OCI-LY3 (cell line): ENCODE measurements around the gene MAP3K10.
"Not testable (repeated sequence)": the region's sequence is repeated elsewhere in the genome, so short reads cannot be mapped to it uniquely, and the experiment has no call there.

Source experiments
- H2AFZ ChIP-seq: fragments of 200-600, 300-600 bp; shearing (Covaris generic); 2 replicates; pipeline ENCODE4 v1.6.0; 2014; ENCODE audit warnings: antibody characterized with exemption, low read depth, low read length
- H3K27ac ChIP-seq: fragments of 200-600, 300-600 bp; sonication (generic); 2 replicates; pipeline ENCODE4 v1.5.1; 2014; ENCODE audit warnings: mild to moderate bottlenecking, low read length, moderate library complexity, mixed read lengths
- H3K27me3 ChIP-seq: fragments of 200-600, 300-600 bp; sonication (generic); 2 replicates; pipeline ENCODE4 v1.6.1; 2014; ENCODE audit warnings: low read depth, low read length, mixed read lengths
- H3K36me3 ChIP-seq: fragments of 200-600, 300-600 bp; sonication (generic); replicated peaks from 2 replicates; pipeline ENCODE3; 2014; ENCODE audit warnings: low read depth, low read length, mixed read lengths
- H3K4me1 ChIP-seq: fragments of 300-600, 200-600 bp; sonication (generic); 2 replicates; pipeline ENCODE4 v1.6.1; 2014; ENCODE audit warnings: low read length, mixed read lengths
- H3K4me2 ChIP-seq: fragments of 200-600, 300-600 bp; sonication (generic); 2 replicates; pipeline ENCODE4 v1.6.1; 2014; ENCODE audit warnings: low read length, mixed read lengths
- H3K4me3 ChIP-seq: fragments of 300-600, 200-600 bp; sonication (generic); 2 replicates; pipeline ENCODE4 v1.5.1; 2014; ENCODE audit warnings: antibody characterized with exemption, mild to moderate bottlenecking, low read length, moderate library complexity
- H3K79me2 ChIP-seq: fragments of 300-600, 200-600 bp; shearing (Covaris generic); 2 replicates; pipeline ENCODE4 v1.6.1; 2014; ENCODE audit warnings: mild to moderate bottlenecking, low read length, mixed read lengths
- H3K9ac ChIP-seq: fragments of 300-600, 200-600 bp; shearing (Covaris generic); 2 replicates; pipeline ENCODE4 v1.6.0; 2014; ENCODE audit warnings: mild to moderate bottlenecking, low read length, moderate library complexity
- H3K9me3 ChIP-seq: fragments of 200-600, 300-600 bp; shearing (Covaris generic); 2 replicates; pipeline ENCODE4 v1.6.1; 2014; ENCODE audit warnings: low read length, mixed read lengths; ENCODE audit not compliant: insufficient read depth
- H4K20me1 ChIP-seq: fragments of 200-600, 300-600 bp; sonication (generic); 2 replicates; pipeline ENCODE4 v1.6.1; 2016; ENCODE audit warnings: low read length, mixed read lengths; ENCODE audit not compliant: insufficient read depth
- EZH2phosphoT487 ChIP-seq: fragments of 200-600 bp; shearing (Covaris generic); IDR thresholded peaks from 2 replicates; pipeline ENCODE4 v1.6.1; 2018; ENCODE audit warnings: antibody characterized with exemption, mixed run types, low read depth
- TF ChIP-seq, protein P1 (sequence below): fragments of 200-600, 300-600 bp; sonication (generic); IDR thresholded peaks from 2 replicates; pipeline ENCODE4 v1.5.1; 2014; ENCODE audit warnings: antibody characterized with exemption, low read length, low read depth

MAP3K10 gene

DNA sequence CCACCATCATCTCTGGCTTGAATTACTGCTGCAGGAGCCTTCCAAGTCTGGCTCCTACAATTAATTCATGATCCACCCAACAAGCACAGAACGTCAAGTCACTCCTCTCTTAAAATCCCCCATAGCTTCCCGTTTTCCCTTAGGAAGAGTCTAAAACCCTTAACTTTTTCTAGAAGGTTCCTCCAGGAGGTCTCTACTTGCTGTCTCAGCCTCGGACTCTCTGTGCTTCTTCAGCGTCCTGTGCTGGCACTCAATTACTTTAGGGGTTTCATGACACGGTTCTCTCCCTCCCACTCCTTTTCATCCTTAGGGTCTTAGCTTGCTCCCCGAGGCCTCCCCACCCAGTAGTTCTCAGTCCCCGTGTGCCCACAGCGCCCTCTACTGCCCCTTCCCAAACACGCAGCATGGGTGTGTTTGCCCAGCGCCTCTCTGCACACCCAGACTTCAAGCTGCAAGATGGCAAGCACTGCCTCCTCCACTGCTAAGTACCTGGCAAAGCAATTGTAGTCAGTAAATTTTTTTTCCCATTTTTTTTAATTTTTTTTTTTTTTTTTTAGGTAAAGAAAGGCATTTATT lies 25.8 kb upstream of the MAP3K10 start:
- no peaks in the 10 kb centered on the region for H3K9me3 ChIP-seq
- no peak overlapping the region for H3K9ac ChIP-seq
- peak overlapping the region; percentile 44 for H3K4me3 ChIP-seq
- H3K27ac ChIP-seq: no peak overlapping the region
- peak overlapping the region; percentile 86 for H2AFZ ChIP-seq
- H3K36me3 ChIP-seq: no peaks in the 10 kb centered on the region
- H4K20me1 ChIP-seq: no peaks in the 10 kb centered on the region
- peaks cover 16% of the 10 kb centered on the region for H3K4me1 ChIP-seq
- H3K79me2 ChIP-seq: no peaks in the 10 kb centered on the region
- no peaks in the 10 kb centered on the region for H3K27me3 ChIP-seq
- H3K4me2 ChIP-seq: peak overlapping the region; percentile 51
- no peak for TF ChIP-seq EZH2phosphoT487
- TF ChIP-seq, protein P1, sequence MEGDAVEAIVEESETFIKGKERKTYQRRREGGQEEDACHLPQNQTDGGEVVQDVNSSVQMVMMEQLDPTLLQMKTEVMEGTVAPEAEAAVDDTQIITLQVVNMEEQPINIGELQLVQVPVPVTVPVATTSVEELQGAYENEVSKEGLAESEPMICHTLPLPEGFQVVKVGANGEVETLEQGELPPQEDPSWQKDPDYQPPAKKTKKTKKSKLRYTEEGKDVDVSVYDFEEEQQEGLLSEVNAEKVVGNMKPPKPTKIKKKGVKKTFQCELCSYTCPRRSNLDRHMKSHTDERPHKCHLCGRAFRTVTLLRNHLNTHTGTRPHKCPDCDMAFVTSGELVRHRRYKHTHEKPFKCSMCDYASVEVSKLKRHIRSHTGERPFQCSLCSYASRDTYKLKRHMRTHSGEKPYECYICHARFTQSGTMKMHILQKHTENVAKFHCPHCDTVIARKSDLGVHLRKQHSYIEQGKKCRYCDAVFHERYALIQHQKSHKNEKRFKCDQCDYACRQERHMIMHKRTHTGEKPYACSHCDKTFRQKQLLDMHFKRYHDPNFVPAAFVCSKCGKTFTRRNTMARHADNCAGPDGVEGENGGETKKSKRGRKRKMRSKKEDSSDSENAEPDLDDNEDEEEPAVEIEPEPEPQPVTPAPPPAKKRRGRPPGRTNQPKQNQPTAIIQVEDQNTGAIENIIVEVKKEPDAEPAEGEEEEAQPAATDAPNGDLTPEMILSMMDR: peak; percentile 89

DNA sequence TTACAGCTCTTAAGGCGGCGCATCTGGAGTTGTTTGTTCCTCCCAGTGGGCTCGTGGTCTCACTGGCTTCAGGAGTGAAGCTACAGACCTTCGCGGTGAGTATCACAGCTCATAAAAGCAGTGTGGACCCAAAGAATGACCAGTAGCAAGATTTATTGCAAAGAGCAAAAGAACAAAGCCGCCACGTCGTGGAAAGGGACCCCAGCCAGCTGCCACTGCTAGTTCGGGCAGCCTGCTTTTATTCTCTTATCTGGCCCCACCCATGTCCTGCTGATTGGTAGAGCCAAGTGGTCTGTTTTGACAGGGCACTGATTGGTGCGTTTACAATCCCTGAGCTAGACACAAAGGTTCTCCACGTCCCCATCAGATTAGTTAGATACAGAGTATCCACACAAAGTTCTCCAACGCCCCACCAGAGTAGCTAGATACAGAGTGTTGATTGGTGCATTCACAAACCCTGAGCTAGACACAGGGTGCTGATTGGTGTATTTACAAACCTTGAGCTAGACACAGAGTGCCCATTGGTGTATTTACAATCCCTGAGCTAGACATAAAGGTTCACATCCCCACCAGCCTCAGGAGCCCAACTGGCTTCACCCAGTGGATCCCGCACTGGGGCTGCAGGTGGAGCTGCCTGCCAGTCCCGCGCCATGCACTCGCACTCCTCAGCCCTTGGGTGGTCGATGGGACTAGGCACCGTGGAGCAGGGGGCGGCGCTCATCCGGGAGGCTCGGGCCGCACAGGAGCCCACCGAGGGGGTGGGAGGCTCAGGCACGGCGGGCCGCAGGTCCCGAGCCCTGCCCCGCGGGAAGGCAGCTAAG lies 21.5 kb upstream of the MAP3K10 start:
- H4K20me1 ChIP-seq, H3K9me3 ChIP-seq, H3K9ac ChIP-seq, H3K4me3 ChIP-seq, H3K4me2 ChIP-seq, H3K79me2 ChIP-seq, H3K27ac ChIP-seq, H3K27me3 ChIP-seq, H3K4me1 ChIP-seq, H2AFZ ChIP-seq, H3K36me3 ChIP-seq: not testable (repeated sequence)

DNA sequence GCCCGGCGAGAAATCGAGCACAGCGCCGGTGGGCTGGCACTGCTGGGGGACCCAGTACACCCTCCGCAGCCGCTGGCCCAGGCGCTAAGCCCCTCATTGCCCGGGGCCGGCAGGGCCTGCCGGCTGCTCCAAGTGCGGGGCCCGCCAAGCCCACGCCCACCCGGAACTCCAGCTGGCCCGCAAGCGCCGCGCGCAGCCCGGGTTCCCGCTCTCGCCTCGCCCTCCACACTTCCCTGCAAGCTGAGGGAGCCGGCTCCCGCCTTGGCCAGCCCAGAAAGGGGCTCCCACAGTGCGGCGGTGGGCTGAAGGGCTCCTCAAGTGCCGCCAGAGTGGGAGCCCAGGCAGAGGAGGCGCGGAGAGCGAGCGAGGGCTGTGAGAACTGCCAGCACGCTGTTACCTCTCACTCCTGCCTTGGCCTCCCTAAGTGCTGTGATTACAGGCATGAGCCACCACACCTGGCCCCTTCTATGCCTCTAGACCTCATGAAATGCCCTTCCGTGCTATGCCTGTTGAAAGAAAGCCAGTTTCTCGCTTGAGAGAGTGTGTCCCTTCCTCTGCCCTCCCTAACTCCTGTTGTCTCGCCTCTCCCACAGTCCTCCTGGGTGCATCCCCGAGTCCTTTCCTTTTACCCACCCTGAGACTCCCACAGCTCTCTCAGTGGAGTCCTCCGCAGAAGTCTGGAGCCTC lies 20.8 kb upstream of the MAP3K10 start:
- H3K27ac ChIP-seq, H3K79me2 ChIP-seq, H3K36me3 ChIP-seq, H3K27me3 ChIP-seq, H4K20me1 ChIP-seq, H3K9me3 ChIP-seq, H3K4me3 ChIP-seq, H3K4me1 ChIP-seq, H3K9ac ChIP-seq: not testable (repeated sequence)
- peak overlapping the region; percentile 17; the same call in 1 of the 2 replicates for H3K4me2 ChIP-seq
- H2AFZ ChIP-seq: peak overlapping the region; percentile 48; the same call in 1 of the 2 replicates

DNA sequence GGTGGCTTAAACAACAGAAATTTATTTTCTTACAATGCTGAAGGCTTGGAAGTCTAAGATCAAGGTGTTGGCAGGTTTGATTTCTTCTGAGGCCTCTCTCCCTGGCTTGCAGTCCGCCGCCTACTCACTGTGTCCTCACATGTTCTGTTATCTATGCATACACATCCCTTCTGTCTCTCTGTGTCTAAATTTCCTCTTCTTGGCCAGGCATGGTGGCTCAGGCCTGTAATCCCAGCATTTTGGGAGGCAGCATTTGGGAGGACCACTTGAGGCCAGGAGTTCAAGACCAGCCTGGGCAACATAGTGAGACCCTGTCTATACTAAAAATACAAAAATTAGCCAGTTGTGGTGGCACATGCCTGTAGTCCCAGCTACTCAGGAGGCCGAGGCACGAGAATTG lies 19.9 kb upstream of the MAP3K10 start:
- not testable (repeated sequence) for H3K79me2 ChIP-seq, H2AFZ ChIP-seq, H3K27ac ChIP-seq

DNA sequence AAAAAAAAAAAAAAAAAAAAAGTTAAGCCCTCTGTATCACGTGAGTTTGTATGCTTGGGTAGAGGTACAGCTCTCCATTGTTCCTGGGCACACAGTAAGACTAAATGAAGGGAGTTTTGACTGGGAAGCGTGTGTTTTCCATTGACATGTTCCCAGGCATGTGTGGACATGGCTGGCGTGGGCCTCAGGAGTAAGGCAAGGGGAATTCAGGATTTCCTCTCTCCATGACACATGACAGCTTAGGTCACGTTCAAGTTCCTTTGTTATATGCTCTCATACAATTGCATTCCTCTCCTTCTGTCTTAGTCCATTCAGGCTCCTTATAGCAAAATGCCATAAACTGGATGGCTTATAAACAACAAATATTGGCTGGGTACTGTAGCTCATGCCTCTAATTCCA lies 17.1 kb upstream of the MAP3K10 start:
- H4K20me1 ChIP-seq: no peaks in the 10 kb centered on the region
- TF ChIP-seq EZH2phosphoT487: no peak
- TF ChIP-seq, protein P1: no peak
- no peaks in the 10 kb centered on the region for H3K36me3 ChIP-seq
- H3K79me2 ChIP-seq: no peaks in the 10 kb centered on the region
- no peak overlapping the region for H3K4me2 ChIP-seq
- H3K27ac ChIP-seq: no peak overlapping the region
- no peak overlapping the region for H3K4me3 ChIP-seq
- no peak overlapping the region for H3K9ac ChIP-seq
- H3K9me3 ChIP-seq: peaks cover 5% of the 10 kb centered on the region; the same call in 1 of the 2 replicates
- H2AFZ ChIP-seq: no peak overlapping the region
- H3K27me3 ChIP-seq: peaks cover 8% of the 10 kb centered on the region; the same call in 1 of the 2 replicates
- no peaks in the 10 kb centered on the region for H3K4me1 ChIP-seq

More for the DNA sequence above, 19.9 kb upstream of the MAP3K10 start:
- not testable (repeated sequence) for H3K4me1 ChIP-seq, H3K4me3 ChIP-seq, H3K9me3 ChIP-seq, H3K27me3 ChIP-seq, H3K36me3 ChIP-seq, H3K9ac ChIP-seq, H4K20me1 ChIP-seq, H3K4me2 ChIP-seq
